Mesendoderm (in vitro differentiated cells): ENCODE measurements around the gene DNASE1L3.

Experiments used
- DNase-seq: peaks from one replicate; pipeline ENCODE4 v3.0.0; 2013
- H2AK5ac ChIP-seq: 2 replicates; pipeline ENCODE4 v1.6.1; 2013; ENCODE audit warnings: low read length, inconsistent platforms
- H2BK120ac ChIP-seq: 2 replicates; pipeline ENCODE4 v1.6.1; 2013; ENCODE audit warnings: low read depth, mild to moderate bottlenecking, low read length, moderate library complexity, mixed read lengths
- H2BK15ac ChIP-seq: replicated peaks from 2 replicates; pipeline ENCODE4 v1.6.1; 2013; ENCODE audit warnings: low read depth, mild to moderate bottlenecking, moderate library complexity
- H2BK5ac ChIP-seq: 2 replicates; pipeline ENCODE4 v1.6.1; 2013; ENCODE audit warnings: low read length, inconsistent platforms
- H3K18ac ChIP-seq: 2 replicates; pipeline ENCODE4 v1.6.1; 2013; ENCODE audit warnings: mild to moderate bottlenecking, low read length, mixed read lengths
- H3K23ac ChIP-seq: one replicate; pipeline ENCODE4 v1.6.1; 2013; ENCODE audit warnings: low read length
- H3K27ac ChIP-seq: 2 replicates; pipeline ENCODE4 v1.5.1; 2013; ENCODE audit warnings: low read depth, mild to moderate bottlenecking, inconsistent platforms, low read length, moderate library complexity
- H3K27me3 ChIP-seq: 2 replicates; pipeline ENCODE4 v1.6.1; 2013; ENCODE audit warnings: low read length, control low read depth, mild to moderate bottlenecking, inconsistent platforms; ENCODE audit not compliant: insufficient read depth, poor library complexity
- H3K36me3 ChIP-seq: 2 replicates; pipeline ENCODE4 v1.6.1; 2013; ENCODE audit warnings: low read length, inconsistent platforms; ENCODE audit not compliant: control insufficient read depth, insufficient read depth
- H3K4ac ChIP-seq: one replicate; pipeline ENCODE4 v1.6.1; 2013; ENCODE audit warnings: low read depth, mild to moderate bottlenecking, low read length, moderate library complexity
- H3K4me1 ChIP-seq: 2 replicates; pipeline ENCODE4 v1.6.1; 2013; ENCODE audit warnings: low read depth, low read length, inconsistent platforms; ENCODE audit not compliant: control insufficient read depth
- H3K4me2 ChIP-seq: 2 replicates; pipeline ENCODE4 v1.6.1; 2013; ENCODE audit warnings: low read length
- H3K4me3 ChIP-seq: 2 replicates; pipeline ENCODE4 v1.5.1; 2013; ENCODE audit warnings: mild to moderate bottlenecking, low read length
- H3K56ac ChIP-seq: one replicate; pipeline ENCODE4 v1.6.1; 2013; ENCODE audit warnings: low read length
- H3K79me1 ChIP-seq: 2 replicates; pipeline ENCODE4 v1.6.1; 2013; ENCODE audit warnings: low read length, inconsistent platforms
- H3K79me2 ChIP-seq: 2 replicates; pipeline ENCODE4 v1.6.1; 2013; ENCODE audit warnings: mild to moderate bottlenecking, low read length; ENCODE audit not compliant: control insufficient read depth, insufficient read depth
- H3K9ac ChIP-seq: 2 replicates; pipeline ENCODE4 v1.6.1; 2013; ENCODE audit warnings: low read length, inconsistent platforms
- H4K5ac ChIP-seq: one replicate; pipeline ENCODE4 v1.6.1; 2013; ENCODE audit warnings: low read length
- H4K8ac ChIP-seq: one replicate; pipeline ENCODE4 v1.6.1; 2013; ENCODE audit warnings: low read depth, mild to moderate bottlenecking, control low read depth, low read length, moderate library complexity
- WGBS: extraction: QIAGEN DNeasy Blood & Tissue Kit; methylation state at CpG from one replicate; pipeline ENCODE4 v1.1.7; 2013; ENCODE audit warnings: low lambda C conversion rate, missing lambda C conversion rate; ENCODE audit not compliant: insufficient coverage; ENCODE audit errors: extremely low coverage; 5-methylcytosine and 5-hydroxymethylcytosine counted together

DNASE1L3 gene

DNA sequence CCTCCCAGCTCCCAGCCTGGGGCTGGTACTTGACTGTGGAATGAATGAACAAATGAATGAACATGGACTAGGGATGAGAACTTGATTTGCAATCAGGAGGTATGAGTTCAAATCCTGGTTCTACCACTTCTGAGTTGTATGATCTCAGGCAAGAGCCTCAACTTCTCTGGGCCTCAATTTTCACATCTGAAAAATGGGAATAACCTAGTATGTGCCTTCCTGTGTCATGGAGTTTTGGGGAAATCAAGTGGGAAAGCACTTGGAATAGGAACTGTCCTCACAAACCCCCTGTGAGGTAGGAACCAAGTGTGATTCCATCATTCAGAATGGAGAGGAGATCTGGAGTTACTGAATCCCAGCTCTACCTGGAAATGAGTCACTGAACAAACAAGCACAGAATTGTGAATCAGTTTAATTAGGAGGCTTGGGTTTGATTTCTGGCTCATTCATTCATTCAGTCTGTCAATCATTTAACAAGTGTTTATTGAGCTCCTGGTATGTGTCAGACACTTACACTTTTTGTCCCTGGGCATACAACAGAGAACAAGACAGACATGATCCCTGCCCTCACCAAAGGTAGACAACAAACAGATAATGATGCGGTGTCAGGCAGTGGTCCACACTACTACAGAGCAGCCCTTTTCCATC is 29.7 kb downstream of the DNASE1L3 start:
- WGBS: no CpG with 5 or more reads among the region's 1 CpG
- Histone ChIP-seq H3K56ac (no peak overlapping the region), H2BK120ac (no peak overlapping the region), H3K4ac (no peak overlapping the region), H3K79me2 (no peaks in the 10 kb centered on the region), H3K23ac (no peak overlapping the region), H4K5ac (no peak overlapping the region), H3K18ac (no peak overlapping the region), H3K4me3 (no peak overlapping the region), H3K9ac (no peak overlapping the region), H3K4me2 (no peak overlapping the region), H3K79me1 (no peaks in the 10 kb centered on the region), H2BK15ac (no peak overlapping the region), H3K27ac (no peak overlapping the region), H4K8ac (no peak overlapping the region), H3K27me3 (no peaks in the 10 kb centered on the region), H3K36me3 (no peaks in the 10 kb centered on the region), H2AK5ac (no peak overlapping the region), H3K4me1 (no peaks in the 10 kb centered on the region), H2BK5ac (no peak overlapping the region)
- no peak for DNase-seq

GRCh38 chr3:58180099-58180880 is 30.5 kb downstream of the DNASE1L3 start:
- Histone ChIP-seq H3K27me3 (no peaks in the 10 kb centered on the region), H2AK5ac (no peak overlapping the region), H4K5ac (no peak overlapping the region), H3K4me1 (peaks cover 3% of the 10 kb centered on the region), H2BK5ac (no peak overlapping the region), H3K23ac (no peak overlapping the region), H3K27ac (no peak overlapping the region), H3K79me1 (no peaks in the 10 kb centered on the region), H4K8ac (no peak overlapping the region), H2BK15ac (no peak overlapping the region), H3K4me3 (no peak overlapping the region), H2BK120ac (no peak overlapping the region), H3K4me2 (no peak overlapping the region), H3K4ac (no peak overlapping the region), H3K79me2 (no peaks in the 10 kb centered on the region), H3K36me3 (no peaks in the 10 kb centered on the region), H3K56ac (no peak overlapping the region), H3K18ac (no peak overlapping the region), H3K9ac (no peak overlapping the region)
- WGBS: no CpG with 5 or more reads among the region's 12 CpGs
- DNase-seq: no peak

GRCh38 chr3:58179235-58180098 is 31.3 kb downstream of the DNASE1L3 start:
- no peaks in the 10 kb centered on the region for H3K36me3 ChIP-seq
- H3K9ac ChIP-seq: no peak overlapping the region
- no peak overlapping the region for H2BK15ac ChIP-seq
- H3K27me3 ChIP-seq: no peaks in the 10 kb centered on the region
- no peak overlapping the region for H2BK120ac ChIP-seq
- H3K23ac ChIP-seq: no peak overlapping the region
- WGBS: no CpG with 5 or more reads among the region's 13 CpGs
- no peak overlapping the region for H2BK5ac ChIP-seq
- H2AK5ac ChIP-seq: no peak overlapping the region
- H3K4me2 ChIP-seq: no peak overlapping the region
- no peaks in the 10 kb centered on the region for H3K79me1 ChIP-seq
- no peak overlapping the region for H3K56ac ChIP-seq
- H3K4me1 ChIP-seq: peaks cover 3% of the 10 kb centered on the region
- H3K27ac ChIP-seq: no peak overlapping the region
- DNase-seq: no peak
- no peaks in the 10 kb centered on the region for H3K79me2 ChIP-seq
- H3K4me3 ChIP-seq: no peak overlapping the region
- H3K4ac ChIP-seq: no peak overlapping the region
- H4K5ac ChIP-seq: no peak overlapping the region
- no peak overlapping the region for H4K8ac ChIP-seq
- H3K18ac ChIP-seq: no peak overlapping the region

- Histone ChIP-seq H4K8ac (no peak overlapping the region), H3K18ac (no peak overlapping the region), H3K23ac (no peak overlapping the region), H2BK120ac (no peak overlapping the region), H3K79me1 (no peaks in the 10 kb centered on the region), H2BK5ac (no peak overlapping the region), H3K27me3 (no peaks in the 10 kb centered on the region), H2BK15ac (no peak overlapping the region), H3K27ac (no peak overlapping the region), H3K4me2 (no peak overlapping the region), H3K4me1 (peaks cover 3% of the 10 kb centered on the region), H3K79me2 (no peaks in the 10 kb centered on the region), H3K9ac (no peak overlapping the region), H4K5ac (no peak overlapping the region), H3K36me3 (no peaks in the 10 kb centered on the region), H3K4me3 (no peak overlapping the region), H2AK5ac (no peak overlapping the region), H3K56ac (peak overlapping the region; percentile 87), H3K4ac (no peak overlapping the region)
- no CpG with 5 or more reads among the region's 17 CpGs for WGBS
- no peak for DNase-seq
Measured at GRCh38 chr3:58178528-58179234, 32.1 kb downstream of the DNASE1L3 start.

DNA sequence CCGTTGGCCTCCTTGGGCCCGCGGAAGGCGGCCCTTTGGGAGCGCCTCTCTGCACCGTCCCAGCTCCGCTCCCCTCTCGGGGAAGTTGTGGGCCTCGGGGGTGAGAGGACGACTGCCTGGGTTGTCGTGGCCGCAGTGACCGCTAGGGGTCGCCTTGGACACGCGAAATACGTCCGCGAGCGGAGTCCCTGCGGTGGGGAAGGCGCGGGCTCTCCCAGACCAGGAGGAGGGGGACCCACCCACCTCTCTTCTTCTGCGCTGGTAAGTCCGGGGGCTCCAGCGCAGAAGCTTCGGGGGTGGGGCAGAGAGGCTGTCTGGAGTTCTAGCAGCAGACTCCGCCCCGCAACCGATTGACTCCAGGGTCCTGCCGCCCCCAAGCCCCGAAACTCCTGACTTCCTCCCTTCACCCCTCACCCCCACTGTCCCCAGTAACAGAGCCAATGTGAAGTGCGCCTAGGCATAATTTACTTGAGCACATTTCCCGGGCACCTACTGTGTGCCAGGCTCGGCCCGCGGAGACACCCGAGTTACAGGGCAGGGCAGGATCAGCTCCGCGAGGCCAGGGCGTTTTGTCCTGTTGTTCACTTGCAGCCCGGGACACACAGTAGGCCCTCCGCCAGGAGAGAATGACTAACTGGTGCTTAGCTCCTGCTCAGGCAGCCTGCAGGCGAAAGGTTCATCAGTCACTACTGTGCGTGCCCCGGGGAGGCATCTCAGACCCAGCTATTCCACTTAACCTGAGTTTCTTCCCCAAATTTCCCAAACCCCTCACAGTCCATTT is 32.8 kb downstream of the DNASE1L3 start:
- no peak overlapping the region for H2BK5ac ChIP-seq
- peak overlapping the region; percentile 43 for H3K18ac ChIP-seq
- peak overlapping the region; percentile 66 for H3K9ac ChIP-seq
- WGBS: no CpG with 5 or more reads among the region's 46 CpGs
- no peak overlapping the region for H2BK15ac ChIP-seq
- no peak overlapping the region for H3K23ac ChIP-seq
- peaks cover 3% of the 10 kb centered on the region for H3K4me1 ChIP-seq
- no peaks in the 10 kb centered on the region for H3K79me1 ChIP-seq
- DNase-seq: peak; percentile 87
- H3K56ac ChIP-seq: peak overlapping the region; percentile 87
- no peak overlapping the region for H4K5ac ChIP-seq
- H3K4me2 ChIP-seq: peak overlapping the region; percentile 66
- no peak overlapping the region for H3K27ac ChIP-seq
- no peak overlapping the region for H3K4ac ChIP-seq
- no peak overlapping the region for H2AK5ac ChIP-seq
- H2BK120ac ChIP-seq: no peak overlapping the region
- no peaks in the 10 kb centered on the region for H3K27me3 ChIP-seq
- H3K79me2 ChIP-seq: no peaks in the 10 kb centered on the region
- peak overlapping the region; percentile 23 for H3K4me3 ChIP-seq
- H4K8ac ChIP-seq: no peak overlapping the region
- H3K36me3 ChIP-seq: no peaks in the 10 kb centered on the region
